Measurements from ENCODE around the gene ZBTB7C.

Gene ZBTB7C

GRCh38 chr18:48122816-48123215, 286.4 kb downstream of the ZBTB7C start:
- TF ChIP-seq CTCF (IDR thresholded peaks at IDR 0.05; ENCODE audit: extremely low read depth, missing control alignments) = no peak
- DNase-seq (ENCODE audit: low spot score) = no peak

- DNase-seq (ENCODE audit: low spot score) = no peak
- TF ChIP-seq CTCF (IDR thresholded peaks at IDR 0.05; ENCODE audit: extremely low read depth, missing control alignments) = no peak
These were observed 286.8 kb downstream of the ZBTB7C start for GRCh38 chr18:48122376-48122775.

GRCh38 chr18:48121752-48122151, 287.4 kb downstream of the ZBTB7C start:
- TF ChIP-seq CTCF (IDR thresholded peaks at IDR 0.05; ENCODE audit: extremely low read depth, missing control alignments) = no peak
- DNase-seq (ENCODE audit: low spot score) = no peak

- no peak for TF ChIP-seq CTCF (IDR thresholded peaks at IDR 0.05; ENCODE audit: extremely low read depth, missing control alignments)
- no peak for DNase-seq (ENCODE audit: low spot score)
These were observed 290.0 kb downstream of the ZBTB7C start for GRCh38 chr18:48119204-48119603.

- no peak for TF ChIP-seq CTCF (IDR thresholded peaks at IDR 0.05; ENCODE audit: extremely low read depth, missing control alignments)
- no peak for DNase-seq (ENCODE audit: low spot score)
These were observed 292.1 kb downstream of the ZBTB7C start for GRCh38 chr18:48116873-48117630.

- no peak for TF ChIP-seq CTCF (IDR thresholded peaks at IDR 0.05; ENCODE audit: extremely low read depth, missing control alignments)
- no peak for DNase-seq (ENCODE audit: low spot score)
These were observed 293.2 kb downstream of the ZBTB7C start for GRCh38 chr18:48116017-48116416.

- no peak for DNase-seq (ENCODE audit: low spot score)
- no peak for TF ChIP-seq CTCF (IDR thresholded peaks at IDR 0.05; ENCODE audit: extremely low read depth, missing control alignments)
These were observed 295.5 kb downstream of the ZBTB7C start for GRCh38 chr18:48113691-48114090.
